Measurements from ENCODE around the gene GSG1.
"Not testable (repeated sequence)": the region's sequence is repeated elsewhere in the genome, so short reads cannot be mapped to it uniquely, and the experiment has no call there.

GSG1 gene

DNA sequence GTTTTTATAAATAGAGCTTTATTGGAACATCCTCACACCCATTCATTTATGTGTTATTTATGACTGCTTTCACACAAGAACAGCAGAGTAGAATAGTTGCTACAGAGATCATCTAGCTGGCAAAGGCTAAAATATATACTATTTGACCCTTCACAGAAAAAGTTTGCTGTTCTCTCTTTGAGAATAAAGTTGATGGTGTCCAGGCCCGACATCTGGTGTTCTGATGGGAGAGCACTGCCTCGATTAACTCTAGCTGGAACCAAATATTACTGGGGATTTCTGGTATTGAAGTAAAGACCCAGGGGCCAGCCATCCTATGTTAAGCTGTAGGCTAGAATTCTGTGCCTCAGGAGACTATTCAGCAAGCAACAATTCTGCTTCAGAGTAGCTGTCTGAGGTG, 37.5 kb downstream of the GSG1 start:
- no peak overlapping the region for H3K4me3 ChIP-seq (ENCODE audit: low read depth, low read length)

DNA sequence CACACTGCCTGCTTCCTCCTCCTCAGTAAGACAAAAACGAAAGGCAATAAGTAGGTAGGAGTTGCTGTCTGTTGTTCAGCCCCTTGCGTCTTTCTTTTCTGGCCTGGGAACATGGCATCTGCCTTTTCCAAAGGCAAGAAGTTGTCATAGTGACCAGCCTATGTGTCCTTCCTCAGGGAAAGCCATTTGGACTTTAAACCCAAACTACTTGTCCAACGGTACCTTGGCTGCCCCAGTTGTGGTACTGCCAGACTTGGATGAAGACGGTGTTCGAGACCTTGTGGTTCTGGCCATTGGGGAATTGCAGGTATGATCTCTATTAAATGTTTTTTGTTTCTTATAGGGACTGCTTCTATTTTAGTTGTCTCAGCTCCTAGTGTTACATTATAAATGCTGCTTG, 40.8 kb downstream of the GSG1 start:
- H3K4me3 ChIP-seq (ENCODE audit: low read depth, low read length) = no peak overlapping the region

- H3K4me3 ChIP-seq (ENCODE audit: low read depth, low read length) = no peak overlapping the region
These were observed 42.1 kb downstream of the GSG1 start for GRCh38 chr12:13061377-13061776.

- no peak overlapping the region for H3K4me3 ChIP-seq (ENCODE audit: low read depth, low read length)
These were observed 42.9 kb downstream of the GSG1 start for GRCh38 chr12:13060581-13060980.

DNA sequence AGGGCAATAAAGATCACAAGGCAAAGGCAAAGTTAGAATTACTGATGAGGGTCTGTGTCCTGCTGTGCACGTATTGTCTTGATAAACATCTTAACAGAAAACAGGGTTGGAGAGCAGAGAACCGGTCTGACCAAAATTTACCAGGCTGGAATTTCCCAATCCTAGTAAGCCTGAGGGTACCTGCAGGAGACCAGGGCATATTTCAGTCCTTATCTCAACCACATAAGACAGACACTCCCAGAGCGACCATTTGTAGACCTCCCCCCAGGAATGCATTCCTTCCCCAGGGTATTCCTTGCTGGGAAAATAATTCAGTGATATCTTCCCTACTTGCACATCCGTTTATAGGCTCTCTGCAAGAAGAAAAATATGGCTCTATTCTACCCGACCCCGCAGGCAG, 49.9 kb downstream of the GSG1 start:
- H3K4me3 ChIP-seq (ENCODE audit: low read depth, low read length) = not testable (repeated sequence)

DNA sequence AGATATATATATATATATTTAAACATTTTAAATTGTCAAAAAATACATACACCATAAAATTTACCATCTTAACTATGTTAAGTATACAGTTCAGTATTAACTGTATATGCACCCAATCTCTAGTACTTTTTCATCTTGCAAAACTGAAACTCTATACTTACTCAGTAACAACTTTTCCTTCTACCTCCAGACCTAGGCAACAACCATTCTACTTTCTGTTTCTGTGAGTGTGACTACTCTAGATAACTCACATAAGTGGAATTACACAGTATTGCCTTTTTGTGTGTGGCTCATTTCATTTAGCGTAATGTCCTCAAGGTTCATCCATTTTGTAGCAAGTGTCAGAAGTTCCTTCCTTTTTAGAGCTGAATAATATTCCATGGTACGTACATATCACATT, 51.0 kb downstream of the GSG1 start:
- H3K4me3 ChIP-seq (ENCODE audit: low read depth, low read length) = no peak overlapping the region

DNA sequence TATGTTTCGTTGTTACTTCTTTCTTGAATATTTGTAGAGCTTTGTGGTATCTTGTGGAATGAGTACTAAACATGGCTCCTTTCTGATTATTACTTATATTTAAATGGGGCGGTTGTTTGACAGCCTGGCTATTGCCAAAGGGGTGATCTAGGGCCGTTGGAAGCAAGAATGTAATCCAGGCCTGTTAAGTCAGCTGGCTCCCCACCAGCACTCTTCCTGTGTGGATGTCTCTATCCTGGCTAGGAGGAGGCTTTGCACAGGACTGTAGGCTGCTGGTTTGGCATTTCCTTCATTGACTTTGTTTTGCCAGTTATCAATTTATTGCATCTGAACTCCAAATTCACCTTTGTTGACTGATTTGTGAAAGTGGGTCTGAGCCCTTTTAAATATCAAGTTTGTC, 53.7 kb downstream of the GSG1 start:
- no peak overlapping the region for H3K4me3 ChIP-seq (ENCODE audit: low read depth, low read length)

DNA sequence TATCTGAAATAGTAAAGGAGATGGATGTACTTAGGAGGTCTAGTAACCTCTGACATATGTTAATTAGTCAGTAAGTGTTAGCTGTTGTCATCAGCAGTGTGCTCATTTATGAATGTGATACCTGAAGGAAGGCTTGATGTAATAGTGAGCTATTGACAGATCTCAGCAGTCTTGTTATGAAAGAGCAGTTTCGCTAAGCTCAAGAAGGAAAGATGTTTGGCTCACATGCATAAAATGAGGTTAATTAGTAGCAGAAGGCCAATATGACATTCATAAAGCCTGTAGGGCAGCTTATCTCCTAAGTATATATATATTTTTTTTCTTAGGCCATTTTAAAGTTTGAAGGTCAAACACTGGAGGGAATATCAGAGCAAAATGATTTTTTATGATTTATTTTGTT, 56.5 kb downstream of the GSG1 start:
- H3K4me3 ChIP-seq (ENCODE audit: low read depth, low read length) = no peak overlapping the region

DNA sequence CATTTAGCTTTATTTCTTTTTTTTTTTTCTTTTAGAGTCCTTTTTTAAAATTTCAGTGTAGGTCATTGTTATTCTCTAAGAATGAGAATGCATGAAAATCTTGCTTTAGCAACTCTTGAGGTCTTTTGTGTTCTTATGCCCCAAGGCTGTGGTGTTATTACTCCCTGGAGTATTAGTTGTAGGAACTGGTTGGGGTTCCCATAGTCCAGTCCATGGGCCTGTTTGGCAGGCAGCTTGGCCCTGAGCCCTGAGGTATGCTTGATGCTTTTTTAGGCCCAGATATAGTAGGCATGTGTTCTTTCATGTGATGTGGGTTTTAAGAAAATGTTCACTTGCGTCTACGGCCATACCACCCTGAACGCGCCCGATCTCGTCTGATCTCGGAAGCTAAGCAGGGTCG, 57.7 kb downstream of the GSG1 start:
- H3K4me3 ChIP-seq (ENCODE audit: low read depth, low read length) = no peak overlapping the region

- peak overlapping the region; percentile 90 for H3K4me3 ChIP-seq (ENCODE audit: low read depth, low read length)
These were observed 58.6 kb downstream of the GSG1 start for GRCh38 chr12:13044906-13045299.

GRCh38 chr12:13044002-13044905, 59.2 kb downstream of the GSG1 start, which contains the start of gene FAM234B:
FAM234B (plus strand) TSS chr12:13044381; CDS start chr12:13044404, 23 bp downstream.
- peak within 1 kb of the TSS; percentile 90 for H3K4me3 ChIP-seq (ENCODE audit: low read depth, low read length)

DNA sequence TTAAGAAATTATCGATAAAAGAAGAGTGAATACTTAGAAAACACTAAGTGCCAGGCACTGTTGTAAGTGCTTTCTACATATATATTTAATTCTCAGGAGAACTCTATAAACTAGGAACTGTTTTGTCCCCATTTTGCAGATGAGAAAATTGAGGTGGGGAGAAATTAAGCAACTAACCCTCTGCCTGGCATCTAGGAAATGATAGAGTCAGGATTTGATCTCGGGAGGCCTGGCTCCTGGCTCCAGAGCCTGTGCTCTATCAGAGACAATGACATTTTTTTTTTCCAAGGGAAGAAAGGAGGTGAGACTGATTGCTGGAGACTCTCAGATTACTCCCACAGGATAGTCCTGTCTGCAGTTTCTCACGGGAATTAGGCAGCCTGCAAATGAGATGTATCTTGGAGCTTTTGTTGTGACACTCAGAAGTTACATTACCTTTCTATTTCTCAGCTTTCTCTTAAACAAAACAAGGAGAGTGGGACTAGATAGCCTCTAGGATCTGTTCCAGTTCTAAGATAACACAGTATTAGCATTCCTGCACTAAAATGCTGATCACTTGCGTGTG, 60.7 kb downstream of the GSG1 start:
- no peak overlapping the region for H3K4me3 ChIP-seq (ENCODE audit: low read depth, low read length)

DNA sequence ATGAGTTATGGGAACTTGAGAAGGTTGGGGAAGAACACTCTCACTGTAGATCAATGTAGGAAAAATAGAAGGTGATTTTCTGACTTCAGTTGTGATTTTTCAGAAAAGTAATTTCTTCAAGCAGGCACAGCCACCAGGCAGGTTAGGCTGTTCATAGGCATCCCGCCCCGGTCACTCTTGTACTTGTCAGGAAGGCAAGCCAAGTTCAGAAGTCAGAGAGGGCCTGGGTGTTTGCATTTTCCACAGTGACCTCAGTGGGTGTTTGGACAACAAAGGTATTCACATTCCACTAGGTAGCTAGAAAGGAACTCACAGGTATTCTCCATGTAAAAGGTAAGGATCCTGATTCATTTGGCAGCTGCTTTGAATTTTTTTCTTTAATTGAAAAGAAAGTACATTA, 62.2 kb downstream of the GSG1 start:
- H3K4me3 ChIP-seq (ENCODE audit: low read depth, low read length) = no peak overlapping the region

DNA sequence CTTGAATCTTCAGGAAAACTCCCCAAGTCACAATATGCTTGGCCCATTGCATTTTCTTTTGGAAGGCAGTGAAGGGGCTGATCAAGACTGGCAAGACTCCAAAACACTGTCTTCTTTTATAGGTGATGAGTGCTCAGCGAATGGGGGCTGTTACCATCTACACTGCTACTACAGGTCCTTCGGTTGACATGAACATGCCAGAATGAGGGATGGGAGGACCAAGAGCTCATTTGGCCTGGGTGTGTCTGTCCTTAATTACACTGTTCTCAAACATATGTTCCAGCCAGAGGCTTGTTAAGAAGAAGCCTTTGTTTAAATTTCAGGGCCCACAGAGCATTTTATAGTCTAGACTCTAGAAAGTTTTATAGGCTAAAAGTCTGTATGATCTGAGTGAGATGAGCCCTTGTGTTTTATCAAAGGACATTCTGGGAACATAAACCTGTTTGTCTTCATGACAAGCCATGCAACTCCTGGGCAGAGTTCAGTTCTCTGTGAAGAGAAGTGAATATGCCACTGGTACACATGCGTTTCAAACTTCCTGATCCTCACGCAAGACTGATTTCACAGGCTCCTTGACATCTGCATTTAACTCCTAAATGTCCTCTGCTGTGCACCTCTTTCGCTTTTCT, 64.0 kb downstream of the GSG1 start:
- no peak overlapping the region for H3K4me3 ChIP-seq (ENCODE audit: low read depth, low read length)

- H3K4me3 ChIP-seq (ENCODE audit: low read depth, low read length) = no peak overlapping the region
These were observed 64.8 kb downstream of the GSG1 start for GRCh38 chr12:13038491-13039161.

GRCh38 chr12:13036881-13037280, 66.6 kb downstream of the GSG1 start:
- H3K4me3 ChIP-seq (ENCODE audit: low read depth, low read length) = no peak overlapping the region

GRCh38 chr12:13035335-13035734, 68.1 kb downstream of the GSG1 start:
- not testable (repeated sequence) for H3K4me3 ChIP-seq (ENCODE audit: low read depth, low read length)
